ENCODE data around the gene OR13C4.
"Not testable (repeated sequence)": the region's sequence is repeated elsewhere in the genome, so short reads cannot be mapped to it uniquely, and the experiment has no call there.

The OR13C4 gene

DNA sequence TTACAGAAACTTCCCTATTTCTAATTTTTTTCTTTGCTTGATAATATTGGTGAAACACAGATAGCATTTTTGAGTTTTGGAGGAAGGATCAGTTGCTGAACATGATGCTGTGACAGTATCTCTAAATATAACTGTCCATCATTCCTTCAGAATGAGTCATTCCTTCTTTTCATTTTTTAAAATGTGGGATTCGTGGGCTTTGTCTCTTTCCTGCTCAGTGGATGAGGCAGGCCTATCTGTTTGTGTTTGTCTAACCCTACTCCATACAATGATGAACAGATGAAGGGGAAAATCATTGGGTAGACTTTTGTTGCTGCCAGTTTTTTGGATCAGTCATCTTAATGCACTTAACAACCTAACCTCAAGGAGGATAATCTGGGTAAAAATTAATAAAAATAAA, 26.3 kb upstream of the OR13C4 start:
- TF ChIP-seq, protein P1, sequence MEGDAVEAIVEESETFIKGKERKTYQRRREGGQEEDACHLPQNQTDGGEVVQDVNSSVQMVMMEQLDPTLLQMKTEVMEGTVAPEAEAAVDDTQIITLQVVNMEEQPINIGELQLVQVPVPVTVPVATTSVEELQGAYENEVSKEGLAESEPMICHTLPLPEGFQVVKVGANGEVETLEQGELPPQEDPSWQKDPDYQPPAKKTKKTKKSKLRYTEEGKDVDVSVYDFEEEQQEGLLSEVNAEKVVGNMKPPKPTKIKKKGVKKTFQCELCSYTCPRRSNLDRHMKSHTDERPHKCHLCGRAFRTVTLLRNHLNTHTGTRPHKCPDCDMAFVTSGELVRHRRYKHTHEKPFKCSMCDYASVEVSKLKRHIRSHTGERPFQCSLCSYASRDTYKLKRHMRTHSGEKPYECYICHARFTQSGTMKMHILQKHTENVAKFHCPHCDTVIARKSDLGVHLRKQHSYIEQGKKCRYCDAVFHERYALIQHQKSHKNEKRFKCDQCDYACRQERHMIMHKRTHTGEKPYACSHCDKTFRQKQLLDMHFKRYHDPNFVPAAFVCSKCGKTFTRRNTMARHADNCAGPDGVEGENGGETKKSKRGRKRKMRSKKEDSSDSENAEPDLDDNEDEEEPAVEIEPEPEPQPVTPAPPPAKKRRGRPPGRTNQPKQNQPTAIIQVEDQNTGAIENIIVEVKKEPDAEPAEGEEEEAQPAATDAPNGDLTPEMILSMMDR (IDR thresholded peaks at IDR 0.05; ENCODE audit: low read depth, low read length), result no peak
- no peak overlapping the region for H3K4me3 ChIP-seq (ENCODE audit: low read depth, low read length)

DNA sequence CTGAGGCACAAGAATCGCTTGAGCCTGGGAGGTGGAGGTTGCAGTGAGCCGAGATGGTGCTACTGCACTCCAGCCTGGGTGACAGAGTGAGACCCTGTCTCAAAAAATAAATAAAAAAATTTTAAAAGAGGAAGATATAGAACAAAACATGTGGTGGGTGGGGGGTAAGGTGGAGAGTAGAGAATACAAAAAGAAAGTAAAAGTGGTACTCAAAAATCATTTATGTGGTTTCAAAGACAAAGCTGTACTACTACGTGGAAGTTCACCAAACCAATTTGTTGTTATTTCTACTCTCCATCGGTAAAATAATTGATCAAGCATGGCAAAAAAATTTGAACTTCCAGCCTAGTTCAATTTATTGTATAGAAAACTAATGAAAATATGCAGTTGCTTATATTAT, 17.6 kb upstream of the OR13C4 start:
- H3K4me3 ChIP-seq (ENCODE audit: low read depth, low read length), result no peak overlapping the region
- TF ChIP-seq, protein P1 (IDR thresholded peaks at IDR 0.05; ENCODE audit: low read depth, low read length), result no peak

DNA sequence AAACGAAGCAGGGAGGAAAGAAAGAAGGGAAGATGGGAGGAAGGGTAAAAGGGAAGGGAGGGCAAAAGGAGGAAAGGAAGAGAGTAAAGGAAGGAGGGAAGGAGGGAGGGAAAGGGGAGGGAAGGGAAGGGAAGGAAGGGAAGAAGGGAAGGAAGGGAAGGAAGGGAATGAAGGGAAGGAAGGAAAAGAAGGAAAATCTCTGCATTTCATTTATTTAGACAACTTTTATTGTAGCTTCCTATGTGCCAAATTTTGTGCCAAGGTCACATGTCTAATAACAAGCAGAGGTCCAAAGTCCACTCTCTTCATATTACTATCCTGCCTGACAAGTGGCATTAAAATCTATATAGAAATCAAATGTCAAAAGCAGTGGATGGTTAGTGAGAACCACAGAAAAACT, 12.3 kb upstream of the OR13C4 start:
- TF ChIP-seq, protein P1 (IDR thresholded peaks at IDR 0.05; ENCODE audit: low read depth, low read length), result no peak
- H3K4me3 ChIP-seq (ENCODE audit: low read depth, low read length), result no peak overlapping the region

DNA sequence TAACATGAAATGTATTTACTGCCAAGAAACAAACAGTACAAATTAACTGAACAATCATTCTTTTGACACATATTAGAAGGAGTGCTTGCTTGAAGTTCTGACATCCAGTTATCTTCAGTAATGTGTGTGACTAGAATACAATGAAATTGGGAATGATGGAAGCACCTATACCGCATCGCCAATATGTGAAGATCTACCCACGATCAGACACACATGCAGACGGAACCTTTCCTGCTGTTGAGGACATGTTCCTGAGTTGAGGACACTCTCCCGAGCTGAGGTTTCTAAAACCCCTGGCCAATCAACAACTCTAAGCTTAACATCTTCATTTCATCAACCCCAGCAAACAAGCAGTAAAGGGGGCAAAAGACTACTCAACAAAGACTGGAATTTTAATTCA, 9.7 kb upstream of the OR13C4 start, which contains the start of gene OR13C3:
Gene OR13C3, minus strand, starts transcription at position 101 of the 400 bp plus-strand sequence. CDS start 133 bp downstream, outside the sequence.
- TF ChIP-seq, protein P1 (IDR thresholded peaks at IDR 0.05; ENCODE audit: low read depth, low read length), result no peak
- no peak within 1 kb of the TSS for H3K4me3 ChIP-seq (ENCODE audit: low read depth, low read length)

DNA sequence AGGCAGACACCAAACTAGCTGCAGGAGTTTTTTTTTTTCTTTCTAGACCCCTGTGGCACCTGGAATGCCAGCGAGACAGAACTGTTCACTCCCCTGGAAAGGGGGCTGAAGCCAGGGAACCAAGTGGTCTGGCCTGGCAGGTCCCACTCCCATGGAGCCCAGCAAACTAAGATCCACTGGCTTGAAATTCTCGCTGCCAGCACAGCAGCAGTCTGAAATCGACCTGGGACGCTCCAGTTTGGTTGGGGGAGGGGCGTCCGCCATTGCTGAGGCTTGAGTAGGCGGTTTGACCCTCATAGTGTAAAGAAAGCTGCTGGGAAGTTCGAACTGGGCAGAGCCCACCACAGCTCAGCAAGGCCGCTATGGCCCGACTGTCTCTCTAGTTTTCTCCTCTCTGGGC, 6.8 kb downstream of the OR13C4 start:
- not testable (repeated sequence) for H3K4me3 ChIP-seq (ENCODE audit: low read depth, low read length)

DNA sequence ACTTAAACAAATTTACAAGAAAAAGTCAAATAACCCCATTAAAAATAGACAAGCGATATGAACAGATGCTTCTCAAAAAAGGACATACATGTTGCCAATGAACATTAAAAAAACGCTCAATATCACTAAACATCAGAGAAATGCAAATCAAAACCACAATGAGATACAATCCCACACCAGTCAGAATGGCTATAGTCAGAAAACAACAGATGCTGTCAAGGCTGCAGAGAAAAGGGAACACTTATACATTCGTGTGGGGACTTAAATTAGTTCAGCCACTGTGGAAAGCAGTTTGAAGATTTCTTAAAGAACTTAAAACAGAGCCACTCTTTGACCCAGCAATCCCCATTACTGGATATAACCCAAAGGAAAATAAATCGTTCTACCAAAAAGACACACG, 12.1 kb downstream of the OR13C4 start:
- TF ChIP-seq, protein P1 (IDR thresholded peaks at IDR 0.05; ENCODE audit: low read depth, low read length), result no peak

DNA sequence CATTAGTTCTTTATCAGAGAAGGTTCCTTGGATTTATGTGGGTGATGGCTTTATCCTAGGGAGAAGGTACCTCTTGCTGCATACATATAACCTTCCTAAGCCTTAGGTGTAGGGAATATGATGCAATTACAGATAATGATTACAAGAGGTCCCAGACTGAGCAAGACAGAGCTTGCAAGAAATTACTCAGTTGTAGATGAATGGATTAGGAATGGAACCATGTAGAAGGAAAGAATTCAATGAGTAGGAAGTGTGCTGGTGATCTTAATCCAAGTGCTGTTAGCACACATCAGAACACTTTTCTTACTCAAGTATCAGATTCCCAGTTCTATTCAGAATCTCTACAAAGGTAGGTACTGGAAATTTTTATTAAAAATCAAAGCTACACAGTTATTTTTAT, 20.4 kb downstream of the OR13C4 start:
- TF ChIP-seq, protein P1 (IDR thresholded peaks at IDR 0.05; ENCODE audit: low read depth, low read length), result no peak
- no peak overlapping the region for H3K4me3 ChIP-seq (ENCODE audit: low read depth, low read length)

More for the DNA sequence above, 12.1 kb downstream of the OR13C4 start:
- H3K4me3 ChIP-seq (ENCODE audit: low read depth, low read length), result no peak overlapping the region

DNA sequence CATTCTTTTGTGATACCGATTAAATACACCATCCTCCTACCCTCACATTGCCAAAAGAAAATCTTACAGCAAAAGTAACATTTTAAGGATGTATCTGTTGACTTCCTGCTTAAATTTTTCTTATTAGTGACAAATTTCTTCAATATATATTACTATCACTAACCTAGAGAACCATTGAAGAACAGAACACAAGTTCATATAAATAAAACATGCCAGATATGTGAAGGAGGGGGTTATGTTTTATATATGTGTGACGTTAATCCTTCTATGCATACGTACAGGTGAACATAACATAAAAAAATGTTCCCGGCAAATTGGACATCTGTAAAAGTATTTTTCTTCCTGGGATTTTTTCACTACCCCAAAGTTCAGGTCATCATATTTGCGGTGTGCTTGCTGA, 23.0 kb downstream of the OR13C4 start, which contains the start of gene OR13F1:
Gene OR13F1, plus strand, starts transcription at position 301 of the 400 bp plus-strand sequence. Its CDS starts 0 bp downstream, at position 301.
- no peak within 1 kb of the TSS for H3K4me3 ChIP-seq (ENCODE audit: low read depth, low read length)
- TF ChIP-seq, protein P1 (IDR thresholded peaks at IDR 0.05; ENCODE audit: low read depth, low read length), result no peak
